OCI-M1 (cell line): ENCODE measurements around the gene CPNE6.

Experiments used
- DNase-seq: peaks from one replicate; lab custom pipeline; 2025; lab: John Stamatoyannopoulos, UW

Gene CPNE6

DNA sequence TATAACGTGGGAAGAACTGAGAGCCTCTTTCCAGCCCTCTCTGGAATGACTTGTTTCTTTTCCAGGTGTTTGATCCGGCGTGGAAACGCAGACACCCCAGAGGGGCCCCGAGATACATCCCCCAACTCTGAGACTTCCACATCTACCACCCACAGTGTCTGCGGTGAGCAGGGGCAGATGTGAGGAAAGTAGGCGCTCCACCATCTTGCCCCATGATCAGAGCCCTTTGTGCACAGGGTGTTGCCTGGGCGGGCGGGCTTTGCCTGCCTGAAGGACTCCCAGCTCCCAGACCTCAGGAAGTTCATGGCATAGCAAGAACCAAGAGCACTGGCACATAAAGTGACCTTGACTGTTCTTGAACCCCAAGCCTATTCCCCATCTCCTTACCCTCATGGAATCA lies 16.7 kb upstream of the CPNE6 start:
- no peak for DNase-seq

DNA sequence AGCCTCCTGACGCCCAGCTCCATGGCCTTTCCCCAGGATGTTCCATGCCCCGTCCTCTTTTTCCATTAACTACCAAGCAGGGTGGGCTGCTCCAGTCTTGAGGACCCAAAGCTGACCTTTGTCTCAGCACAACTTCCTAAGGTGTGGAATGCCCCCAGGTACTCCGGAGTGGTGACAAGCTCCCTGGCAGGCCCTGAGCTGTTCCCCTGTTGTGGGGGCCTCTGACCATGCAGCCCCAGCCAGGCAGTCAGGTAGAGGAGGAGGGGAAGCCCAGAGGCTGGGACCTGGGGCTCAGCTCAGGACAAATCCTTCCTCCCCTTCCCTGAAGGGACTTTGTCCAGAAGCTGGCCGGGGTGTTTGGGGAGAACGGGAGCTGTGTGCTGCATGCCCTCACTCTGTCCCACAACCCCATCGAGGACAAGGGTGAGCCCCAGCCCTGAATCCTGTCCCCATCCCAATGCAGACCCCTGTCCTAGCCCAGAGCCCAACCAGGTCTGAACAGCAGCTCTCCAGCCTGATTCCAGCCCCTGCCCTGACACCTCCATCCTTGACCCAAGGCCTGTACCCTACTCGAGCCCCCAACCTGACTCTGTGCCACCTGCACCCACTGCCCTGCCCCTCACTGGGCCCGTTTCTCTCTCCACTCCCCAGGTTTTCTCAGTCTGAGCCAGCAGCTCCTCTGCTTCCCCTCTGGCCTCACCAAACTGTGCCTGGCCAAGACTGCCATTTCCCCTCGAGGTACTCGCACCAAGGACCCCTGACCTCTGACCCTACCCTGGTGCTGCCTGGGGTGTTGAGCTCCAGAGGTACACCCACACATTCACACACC lies 15.2 kb upstream of the CPNE6 start:
- DNase-seq: no peak

DNA sequence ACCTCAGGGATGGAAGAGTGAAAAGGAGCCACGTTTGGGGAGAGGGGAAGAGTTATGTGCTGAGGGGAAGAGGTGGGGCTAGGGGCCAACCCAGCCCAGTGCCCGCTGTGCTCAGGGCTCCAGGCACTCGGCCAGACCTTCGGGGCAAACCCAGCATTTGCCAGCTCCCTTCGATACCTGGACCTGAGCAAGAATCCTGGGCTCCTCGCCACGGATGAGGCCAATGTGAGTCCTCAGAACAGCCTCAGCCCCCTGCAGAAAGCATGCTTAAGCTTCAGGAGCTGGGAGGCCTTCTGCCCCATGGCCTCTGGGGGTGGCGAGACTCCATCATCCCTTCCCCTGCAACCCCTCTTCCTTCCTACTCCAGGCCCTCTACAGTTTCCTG lies 14.6 kb upstream of the CPNE6 start:
- no peak for DNase-seq

DNA sequence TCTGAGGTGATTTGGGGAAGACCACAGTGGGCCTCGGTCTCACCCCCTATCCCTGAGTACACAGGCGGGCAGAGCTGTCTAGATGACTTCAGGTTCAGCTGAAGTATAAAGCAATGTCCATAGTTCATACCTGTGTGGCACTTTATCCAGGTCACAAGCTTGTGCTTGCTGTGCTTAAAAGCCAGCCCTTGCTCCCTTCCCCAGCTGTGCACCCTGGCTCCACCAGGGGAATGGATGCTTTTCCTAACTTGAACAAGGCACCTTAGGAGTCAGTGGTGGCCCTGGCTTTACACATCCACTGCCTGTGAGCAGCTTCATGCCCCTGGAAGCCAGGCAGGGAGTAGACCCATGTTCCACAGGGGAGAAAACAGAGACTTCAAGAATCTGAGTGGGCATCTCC lies 14.1 kb upstream of the CPNE6 start:
- no peak for DNase-seq

DNA sequence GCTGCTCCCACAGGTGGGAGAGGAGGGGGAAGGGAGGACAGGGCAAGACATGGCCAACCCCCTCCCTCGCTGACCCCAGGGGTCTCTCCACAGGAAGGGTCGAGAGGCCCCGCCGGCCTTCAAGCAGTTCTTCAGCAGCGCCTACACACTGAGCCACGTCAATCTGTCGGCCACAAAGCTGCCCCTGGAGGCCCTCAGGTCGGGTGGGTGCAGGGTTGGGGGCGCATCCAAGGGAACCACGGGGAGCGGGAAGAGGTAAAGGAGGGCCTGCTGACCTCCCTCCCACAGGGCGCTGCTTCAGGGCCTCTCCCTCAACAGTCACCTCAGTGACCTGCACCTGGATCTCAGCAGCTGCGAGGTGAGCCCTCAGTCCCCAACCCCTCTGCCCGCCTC lies 13.5 kb upstream of the CPNE6 start:
- DNase-seq: no peak

DNA sequence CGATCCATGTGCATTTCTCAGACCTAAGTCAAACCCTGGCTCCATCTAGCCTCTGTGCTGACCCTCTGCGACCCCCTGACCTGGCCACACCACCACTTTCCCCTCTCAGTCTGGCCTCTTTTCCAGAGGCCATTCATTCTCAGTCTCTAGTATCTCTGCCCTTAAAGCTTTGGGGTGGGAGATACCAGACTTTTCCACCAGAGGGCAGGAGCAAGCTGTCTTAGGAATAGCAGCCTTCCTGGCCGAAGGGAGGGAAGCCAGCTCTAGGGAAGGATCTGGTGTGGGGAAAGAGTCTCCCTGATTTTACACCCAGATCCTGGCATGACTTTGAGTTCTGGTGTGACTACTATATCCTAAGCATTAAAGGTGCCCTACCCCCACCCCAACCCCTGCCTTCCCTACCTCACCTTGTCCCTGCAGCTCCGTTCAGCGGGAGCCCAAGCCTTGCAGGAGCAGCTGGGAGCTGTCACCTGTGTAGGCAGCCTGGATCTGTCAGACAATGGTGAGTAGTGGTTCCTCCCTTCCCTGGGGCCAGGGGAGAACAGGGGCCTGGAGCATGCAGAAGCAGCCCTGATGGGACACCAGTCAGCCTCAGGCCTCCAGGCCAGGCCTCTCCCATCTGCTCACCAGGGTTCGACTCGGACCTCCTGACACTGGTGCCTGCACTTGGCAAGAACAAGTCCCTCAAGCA lies 13.0 kb upstream of the CPNE6 start:
- DNase-seq: peak; percentile 82

DNA sequence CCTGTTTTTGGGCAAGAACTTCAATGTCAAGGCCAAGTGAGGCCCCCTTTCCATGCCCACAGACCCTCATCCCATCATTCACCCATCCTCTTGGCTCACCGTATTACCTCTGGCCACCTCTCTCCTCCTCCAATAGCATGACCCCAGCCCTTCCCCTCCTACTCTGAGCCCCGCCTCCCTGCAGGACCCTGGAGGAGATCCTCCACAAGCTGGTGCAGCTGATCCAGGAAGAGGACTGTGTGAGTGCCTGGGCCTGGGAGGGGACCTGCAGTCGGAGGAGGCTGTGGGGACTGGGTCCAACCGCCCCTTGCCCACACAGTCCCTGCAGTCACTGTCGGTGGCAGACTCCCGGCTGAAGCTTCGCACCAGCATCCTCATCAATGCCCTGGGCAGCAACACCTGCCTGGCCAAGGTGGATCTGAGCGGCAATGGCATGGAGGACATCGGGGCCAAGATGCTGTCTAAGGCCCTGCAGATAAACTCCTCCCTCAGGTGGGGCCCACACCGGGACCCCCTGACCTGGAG lies 12.3 kb upstream of the CPNE6 start:
- DNase-seq: no peak

DNA sequence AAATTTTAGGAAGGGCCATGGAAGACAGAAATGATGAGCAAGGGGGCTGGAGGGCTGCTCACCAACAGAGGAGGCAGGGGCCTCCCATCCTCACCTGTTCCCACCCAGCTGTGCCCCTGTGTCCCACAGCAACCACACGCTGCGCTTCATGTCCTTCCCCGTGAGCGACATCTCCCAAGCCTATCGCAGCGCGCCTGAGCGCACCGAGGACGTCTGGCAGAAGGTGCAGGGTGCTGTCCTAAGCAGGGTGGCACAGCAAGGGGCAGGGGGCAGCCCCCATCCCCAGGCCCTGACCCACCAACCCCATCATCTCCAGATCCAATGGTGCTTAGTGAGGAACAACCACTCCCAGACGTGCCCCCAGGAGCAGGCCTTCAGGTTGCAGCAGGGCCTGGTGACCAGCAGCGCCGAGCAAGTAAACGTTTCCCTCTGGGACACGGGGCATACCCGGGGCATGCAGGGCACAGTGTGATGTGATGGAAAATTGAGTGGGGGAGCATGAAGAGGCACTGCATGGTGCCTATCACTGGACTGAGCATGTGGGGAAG lies 11.4 kb upstream of the CPNE6 start:
- no peak for DNase-seq

DNA sequence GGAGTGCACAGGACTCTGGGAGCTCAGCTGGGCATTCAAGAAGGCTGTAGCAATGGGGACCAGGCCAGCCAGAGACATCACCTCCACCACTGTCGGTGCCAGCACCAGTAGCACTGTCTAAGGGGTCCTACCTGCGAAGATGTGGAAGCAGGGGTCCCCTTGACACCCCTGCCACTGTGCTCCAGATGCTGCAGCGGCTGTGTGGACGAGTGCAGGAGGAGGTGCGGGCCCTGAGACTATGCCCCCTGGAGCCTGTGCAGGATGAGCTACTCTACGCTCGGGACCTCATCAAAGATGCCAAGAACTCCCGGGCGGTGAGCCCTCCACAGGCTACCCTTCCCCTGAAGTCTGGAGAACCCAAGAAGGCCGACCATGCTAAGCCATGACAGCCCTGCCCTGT lies 10.9 kb upstream of the CPNE6 start:
- DNase-seq: no peak

DNA sequence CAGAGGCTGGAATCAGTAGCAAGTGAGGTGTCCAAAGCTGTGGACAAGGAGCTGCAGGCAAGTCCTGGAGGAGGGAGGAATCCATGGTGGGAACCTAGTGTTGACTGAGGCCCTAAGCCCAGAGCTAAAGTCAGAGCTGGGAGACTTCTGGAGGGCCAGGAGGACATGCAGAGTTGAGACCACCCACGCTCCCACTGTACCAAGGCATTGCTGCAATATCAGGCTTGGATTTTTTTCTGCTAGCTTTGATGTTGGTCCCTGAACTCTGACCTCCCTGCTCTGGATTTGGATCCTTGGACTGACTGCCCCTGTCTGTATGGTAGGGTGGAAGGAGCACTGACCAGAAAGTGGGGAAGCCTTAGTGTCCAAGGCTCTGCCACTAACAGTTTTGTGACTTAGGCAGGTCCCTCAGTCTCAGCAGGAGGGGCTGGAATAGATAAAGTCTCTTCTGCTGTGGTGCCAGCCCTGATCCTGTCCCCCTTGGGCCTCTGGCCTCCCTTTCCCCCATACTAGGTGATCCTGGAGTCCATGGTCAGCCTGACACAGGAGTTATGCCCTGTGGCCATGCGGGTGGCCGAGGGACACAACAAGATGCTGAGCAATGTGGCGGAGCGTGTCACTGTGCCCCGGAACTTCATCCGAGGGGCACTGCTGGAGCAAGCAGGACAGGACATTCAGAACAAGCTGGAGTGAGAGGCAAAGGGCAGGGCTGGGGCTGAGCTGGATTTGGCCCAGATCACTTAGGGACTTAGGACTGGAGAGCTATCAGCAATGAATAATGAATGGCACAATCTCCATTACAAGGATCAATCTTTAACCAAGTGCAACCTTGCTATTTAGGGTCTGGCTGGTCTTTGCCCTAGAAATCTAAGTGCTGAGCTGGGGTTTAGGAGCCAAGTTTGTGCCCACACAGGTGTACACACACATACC lies 10.1 kb upstream of the CPNE6 start:
- DNase-seq: no peak

DNA sequence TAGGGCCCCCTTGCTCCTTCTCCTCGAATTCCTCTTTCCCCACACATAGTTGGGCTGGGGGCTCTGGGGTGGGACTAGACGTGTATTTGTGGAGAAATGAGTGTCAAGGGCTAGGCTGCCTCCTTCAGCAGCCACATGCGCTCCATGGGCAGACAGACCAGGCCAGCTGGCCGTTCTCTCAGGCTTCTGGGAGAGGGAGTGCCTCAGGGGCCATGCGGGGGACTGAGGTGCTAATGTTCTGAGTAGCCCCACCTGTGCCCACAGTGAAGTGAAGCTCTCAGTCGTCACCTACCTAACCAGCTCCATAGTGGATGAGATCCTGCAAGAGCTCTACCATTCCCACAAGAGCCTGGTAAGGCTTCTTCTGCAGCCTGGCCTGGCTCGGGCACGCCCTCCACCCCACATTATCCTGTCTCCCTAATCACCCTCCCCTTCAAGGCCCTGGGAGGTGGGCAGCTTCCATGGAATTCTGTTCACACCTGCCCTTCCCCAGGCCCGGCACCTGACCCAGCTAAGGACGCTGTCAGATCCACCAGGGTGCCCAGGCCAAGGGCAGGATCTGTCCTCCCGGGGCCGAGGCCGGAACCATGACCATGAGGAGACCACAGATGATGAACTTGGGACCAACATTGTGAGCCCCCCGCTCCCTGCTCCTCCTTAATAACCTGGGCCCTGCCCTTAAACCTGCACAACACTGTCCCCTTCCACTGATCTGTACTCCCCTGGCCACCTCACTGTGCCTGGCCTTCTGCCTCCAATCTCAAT lies 9.0 kb upstream of the CPNE6 start:
- DNase-seq: no peak

DNA sequence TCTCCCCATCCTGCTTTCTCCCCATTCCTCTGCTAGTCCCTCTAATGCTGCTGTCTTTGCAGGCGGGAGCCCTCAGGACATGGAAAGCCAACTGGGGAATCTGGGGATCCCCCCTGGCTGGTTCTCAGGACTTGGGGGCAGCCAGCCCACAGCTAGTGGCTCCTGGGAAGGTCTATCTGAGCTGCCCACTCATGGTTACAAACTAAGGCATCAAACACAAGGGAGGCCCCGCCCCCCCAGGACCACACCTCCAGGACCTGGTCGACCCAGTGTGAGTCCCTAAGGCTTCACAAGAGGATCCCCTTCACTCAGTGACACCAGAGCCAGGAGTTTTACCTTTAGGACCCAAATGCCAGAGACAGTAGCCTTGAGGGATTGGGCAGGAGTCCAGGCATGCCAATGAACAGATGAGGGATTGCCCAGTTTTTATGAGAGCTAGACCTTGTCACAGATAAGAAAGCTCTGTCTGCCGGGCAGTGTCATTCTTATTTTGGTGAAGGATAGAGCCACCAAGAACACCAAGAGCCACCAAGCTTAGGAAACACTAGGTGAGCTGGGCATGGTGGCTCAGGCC lies 8.0 kb upstream of the CPNE6 start:
- DNase-seq: no peak

DNA sequence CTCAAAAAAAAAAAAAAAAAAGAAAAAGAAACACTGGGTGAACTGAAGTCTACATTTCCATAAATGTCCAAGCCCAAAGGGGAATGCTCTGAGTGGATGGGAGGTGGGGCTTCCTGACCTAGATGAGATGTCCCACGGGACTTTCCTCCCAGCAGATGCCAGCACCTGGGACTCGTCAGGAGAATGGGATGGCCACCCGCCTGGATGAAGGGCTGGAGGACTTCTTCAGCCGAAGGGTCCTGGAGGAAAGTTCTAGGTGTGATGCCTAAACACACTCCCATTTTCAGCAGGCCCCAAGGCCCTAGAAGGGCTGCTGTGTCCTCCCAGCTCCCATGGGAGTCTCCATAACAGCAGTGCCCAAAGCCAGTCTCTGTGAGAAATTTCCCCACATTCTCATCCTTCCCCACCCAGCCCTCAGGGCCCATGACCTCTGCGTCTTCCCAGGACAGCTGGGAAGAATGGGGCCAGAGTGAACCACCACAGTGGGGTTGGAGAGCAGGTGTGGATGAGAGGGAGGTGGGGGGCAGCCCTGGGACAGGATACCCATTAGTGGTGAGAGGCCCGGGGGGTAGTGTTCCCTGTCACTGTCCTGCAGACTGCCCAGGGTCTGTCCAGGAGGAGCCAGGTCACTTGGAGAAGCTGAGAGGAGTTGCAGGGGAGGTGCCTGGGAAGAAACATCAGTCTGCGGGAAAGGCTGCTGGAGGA lies 7.1 kb upstream of the CPNE6 start:
- no peak for DNase-seq

DNA sequence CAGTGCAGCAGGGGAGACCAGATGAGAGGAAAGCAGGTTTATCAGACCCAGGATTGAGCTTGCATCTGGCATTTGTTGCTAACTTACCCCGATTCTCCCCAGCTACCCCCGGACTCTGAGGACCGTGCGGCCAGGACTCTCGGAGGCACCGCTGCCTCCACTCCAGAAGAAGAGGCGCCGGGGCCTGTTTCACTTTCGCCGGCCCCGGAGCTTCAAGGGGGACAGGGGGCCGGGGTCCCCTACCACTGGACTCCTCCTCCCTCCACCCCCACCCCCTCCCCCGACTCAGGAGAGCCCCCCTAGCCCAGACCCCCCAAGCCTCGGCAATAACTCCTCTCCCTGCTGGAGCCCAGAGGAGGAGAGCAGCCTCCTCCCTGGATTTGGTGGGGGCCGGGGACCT lies 6.5 kb upstream of the CPNE6 start:
- no peak for DNase-seq

DNA sequence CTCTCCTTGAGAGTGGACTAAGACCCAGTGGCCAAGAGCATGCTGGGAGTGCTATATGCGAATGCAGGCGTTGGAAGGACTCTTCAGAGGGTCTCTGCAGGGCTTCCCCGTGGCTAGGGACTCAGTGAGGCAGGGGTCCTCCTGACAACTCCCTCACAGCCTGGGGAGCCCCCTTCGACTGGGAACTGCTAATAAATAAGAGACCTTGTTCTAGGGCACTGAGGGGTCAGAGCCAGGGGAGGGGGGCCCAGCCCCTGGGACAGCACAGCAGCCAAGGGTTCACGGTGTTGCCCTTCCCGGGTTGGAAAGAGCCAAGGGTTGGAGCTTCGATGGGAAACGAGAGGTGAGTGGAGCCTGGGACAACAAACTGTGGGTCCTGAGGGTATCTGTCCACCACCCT lies 6.0 kb upstream of the CPNE6 start:
- no peak for DNase-seq

DNA sequence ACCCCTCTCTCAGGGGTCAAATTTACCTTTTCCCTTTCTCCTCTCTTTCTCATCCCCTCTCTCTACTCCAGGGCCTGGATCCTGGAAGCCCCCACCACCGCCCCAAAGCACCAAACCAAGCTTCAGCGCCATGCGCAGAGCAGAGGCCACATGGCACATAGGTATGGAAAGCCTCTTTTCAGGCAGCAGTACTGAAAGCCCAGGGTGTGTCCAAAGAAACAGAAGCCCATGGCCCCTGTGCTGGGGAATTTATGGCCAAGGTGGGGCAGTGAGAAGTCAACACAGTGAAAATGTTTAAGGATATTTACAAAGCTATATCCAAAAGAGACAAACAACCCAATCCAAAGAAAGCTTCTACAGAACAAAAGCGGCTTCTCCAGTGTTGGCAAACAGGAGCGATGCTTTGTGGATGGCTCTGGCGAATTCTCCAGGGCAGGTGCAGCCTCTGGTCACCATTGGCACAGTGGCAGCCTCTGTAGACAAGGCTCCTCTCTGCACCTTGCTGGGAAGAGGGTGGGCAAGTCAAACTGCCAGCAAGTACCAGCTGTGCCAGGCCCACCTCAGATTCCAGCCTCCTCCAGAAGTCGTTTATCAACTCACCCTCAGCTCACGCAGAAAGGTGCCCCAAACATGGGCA lies 4.7 kb upstream of the CPNE6 start:
- DNase-seq: no peak

DNA sequence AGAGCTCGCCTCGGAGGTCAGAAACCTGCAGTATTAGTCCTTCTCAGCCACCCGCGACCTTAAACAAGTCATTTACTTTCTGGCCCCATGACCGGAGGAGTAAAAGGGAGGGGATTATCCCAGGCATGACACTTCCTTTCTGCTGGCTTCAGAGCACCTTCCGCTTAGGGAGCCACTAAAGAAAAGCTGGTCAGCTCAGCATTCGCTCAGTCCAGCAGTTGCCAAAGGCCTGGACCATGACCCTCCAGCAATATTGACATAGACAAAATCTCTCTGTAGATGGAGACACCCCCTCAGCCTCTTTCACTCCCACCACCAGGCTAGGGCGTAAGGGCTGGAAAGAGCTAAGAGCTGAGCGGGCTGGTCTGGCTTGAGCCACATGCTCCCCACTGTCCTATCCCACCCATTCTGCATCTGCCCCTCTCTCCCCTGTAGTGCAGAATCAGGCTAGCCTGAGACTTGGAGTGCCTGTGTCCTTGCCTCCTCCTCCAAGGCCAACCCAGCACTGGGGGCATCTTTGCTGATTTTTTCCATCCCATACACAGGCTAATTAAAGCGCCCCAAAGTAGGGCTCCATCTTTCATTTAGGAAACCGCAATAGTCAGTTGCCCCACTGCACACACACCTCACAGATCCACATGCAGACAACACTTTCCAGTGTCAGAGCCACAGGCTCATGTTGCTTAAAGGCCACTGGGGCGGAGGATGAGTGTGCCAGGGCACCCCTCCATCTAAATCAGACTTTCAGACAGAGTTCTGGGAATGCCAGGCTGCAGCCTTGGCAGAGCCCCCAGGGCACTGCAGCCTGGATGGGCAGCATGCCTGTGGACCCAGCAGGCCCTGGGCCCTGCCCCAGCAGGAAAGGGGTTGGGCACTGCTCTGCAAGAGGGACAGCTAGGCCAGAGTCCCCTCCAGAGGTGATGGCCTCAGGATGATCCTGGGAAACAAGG lies 4.0 kb upstream of the CPNE6 start:
- no peak for DNase-seq

DNA sequence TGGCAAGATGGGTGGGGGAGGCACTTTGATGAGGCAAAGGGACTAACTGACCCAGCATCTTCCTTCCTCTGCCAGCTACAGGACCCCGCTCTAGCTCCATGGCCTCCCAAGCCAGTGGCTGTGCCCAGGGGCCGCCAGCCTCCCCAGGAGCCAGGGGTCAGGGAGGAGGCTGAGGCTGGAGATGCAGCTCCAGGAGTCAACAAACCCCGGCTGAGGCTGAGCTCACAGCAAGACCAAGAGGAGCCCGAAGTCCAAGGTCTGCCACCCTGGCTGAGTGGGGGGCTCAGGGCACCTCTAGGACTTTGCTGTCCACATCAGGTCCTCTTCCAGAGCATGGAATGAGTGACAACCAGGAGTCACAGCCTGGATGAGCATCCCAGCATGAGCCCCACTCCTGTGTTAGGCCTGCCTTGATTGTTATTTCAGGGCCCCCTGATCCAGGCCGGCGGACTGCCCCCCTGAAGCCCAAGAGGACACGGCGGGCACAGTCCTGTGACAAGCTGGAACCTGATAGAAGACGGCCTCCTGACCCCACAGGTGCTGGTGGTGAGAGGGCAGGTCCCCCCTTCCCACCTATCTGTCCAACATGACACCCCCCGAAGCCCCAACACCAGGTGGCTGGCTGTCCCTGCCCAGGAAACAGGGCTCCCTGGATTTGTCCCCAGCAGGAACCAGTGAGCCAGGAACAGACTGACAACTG lies 2.5 kb upstream of the CPNE6 start:
- no peak for DNase-seq
